HG03460 (cell line): ENCODE measurements around the gene PITPNC1.
"Not testable (repeated sequence)": the region's sequence is repeated elsewhere in the genome, so short reads cannot be mapped to it uniquely, and the experiment has no call there.

Experiments
- ATAC-seq: cut with Tn5 transposase; IDR thresholded peaks from one replicate; pipeline ENCODE4 v1.9.1; 2021; ENCODE audit not compliant: unreplicated experiment

Gene PITPNC1

GRCh38 chr17:67393809-67394397 lies 16.8 kb downstream of the PITPNC1 start:
- ATAC-seq: no peak

DNA sequence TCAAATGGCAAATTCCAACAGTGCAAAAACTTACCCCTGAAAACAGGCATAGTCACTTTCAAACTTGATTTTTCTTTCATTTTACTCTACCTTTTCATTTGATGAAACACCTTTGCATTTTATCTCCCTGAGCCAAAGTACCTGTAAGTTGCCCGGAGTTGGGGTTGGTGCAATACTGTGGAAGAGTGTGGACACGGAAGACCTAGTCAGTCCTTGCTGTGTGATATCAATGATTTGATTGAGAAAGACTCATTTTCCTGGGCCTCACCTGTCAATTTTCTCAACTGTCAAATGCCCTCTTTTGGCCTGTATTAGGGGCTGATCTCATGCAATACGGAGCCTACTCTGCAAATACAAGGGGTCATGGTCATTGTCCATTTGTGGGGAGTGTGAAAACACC lies 22.6 kb downstream of the PITPNC1 start:
- no peak for ATAC-seq

DNA sequence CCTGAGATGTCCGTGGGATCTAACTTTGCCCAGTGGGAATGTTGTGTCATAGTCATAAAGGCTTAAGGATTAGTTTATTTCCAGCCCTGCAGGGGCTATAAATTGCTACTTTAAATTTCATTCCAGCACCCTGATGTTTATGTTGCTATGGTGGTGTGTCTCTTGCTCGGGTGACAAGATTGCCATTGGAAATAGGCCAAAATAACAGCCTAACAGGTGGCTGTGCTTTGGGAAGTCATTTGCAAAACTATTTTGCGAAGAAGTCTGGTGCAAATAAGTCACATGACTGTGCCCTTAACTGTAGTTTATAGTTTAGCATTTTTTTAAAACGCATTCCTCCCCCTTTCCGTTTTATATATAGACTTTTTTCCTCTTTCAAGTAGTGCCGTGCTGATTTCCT lies 23.1 kb downstream of the PITPNC1 start:
- ATAC-seq: no peak

GRCh38 chr17:67401106-67401505 lies 24.0 kb downstream of the PITPNC1 start:
- ATAC-seq: no peak

GRCh38 chr17:67401598-67402504 lies 24.8 kb downstream of the PITPNC1 start:
- ATAC-seq: no peak

DNA sequence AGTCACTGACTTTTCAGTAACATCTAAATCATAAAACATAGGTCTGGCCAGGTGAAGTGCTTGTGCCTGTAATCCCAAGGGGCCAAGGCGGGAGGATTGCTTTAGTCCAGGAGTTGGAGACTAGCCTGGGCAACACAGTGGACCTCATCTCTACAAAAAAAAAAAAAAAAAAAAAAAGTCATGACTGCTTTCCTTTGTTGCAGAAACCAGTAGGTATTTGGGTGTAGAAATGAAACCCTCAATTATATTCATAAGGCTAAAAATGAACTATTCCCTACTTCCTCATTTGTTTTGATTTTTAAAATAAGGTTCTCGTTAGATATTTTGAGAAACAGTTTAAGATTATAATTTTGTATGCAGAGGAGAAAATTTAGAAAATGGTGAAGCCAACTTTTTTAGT lies 26.0 kb downstream of the PITPNC1 start:
- no peak for ATAC-seq

DNA sequence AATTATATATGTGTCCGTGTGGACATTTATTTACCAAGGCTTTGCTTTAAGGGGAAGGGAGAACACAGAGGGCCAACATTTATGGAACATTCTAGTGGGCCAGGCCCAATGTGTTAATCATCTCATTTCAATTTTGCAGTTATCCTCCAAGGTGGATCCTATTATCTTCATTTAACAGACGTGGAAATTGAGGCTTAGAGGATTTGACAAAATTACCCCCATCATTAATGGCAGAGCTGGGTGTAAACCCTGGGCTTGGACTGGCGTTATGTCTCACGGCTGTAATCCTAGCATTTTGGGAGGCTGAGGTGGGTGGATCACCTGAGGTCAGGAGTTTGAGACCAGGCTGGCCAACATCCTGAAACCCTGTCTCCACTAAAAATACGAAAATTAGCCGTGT lies 26.4 kb downstream of the PITPNC1 start:
- ATAC-seq: no peak

DNA sequence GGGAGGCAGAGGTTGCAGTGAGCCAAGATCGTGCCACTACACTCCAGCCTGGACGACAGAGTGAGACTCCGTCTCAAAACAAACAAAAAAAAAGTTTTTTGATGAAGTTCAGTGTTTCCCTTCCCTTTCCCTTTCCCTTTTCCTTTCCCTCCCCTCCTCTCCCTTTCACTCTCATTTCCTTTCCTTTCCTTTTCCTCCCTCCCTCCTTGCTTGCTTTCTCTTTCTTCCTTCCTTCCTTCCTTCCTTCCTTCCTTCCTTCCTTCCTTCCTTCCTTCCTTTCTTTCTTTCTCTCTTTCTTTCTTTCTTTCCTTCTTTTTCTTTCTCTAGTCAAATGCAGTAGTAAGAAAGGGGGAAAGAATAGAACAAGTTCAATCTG lies 31.4 kb downstream of the PITPNC1 start:
- ATAC-seq: not testable (repeated sequence)

DNA sequence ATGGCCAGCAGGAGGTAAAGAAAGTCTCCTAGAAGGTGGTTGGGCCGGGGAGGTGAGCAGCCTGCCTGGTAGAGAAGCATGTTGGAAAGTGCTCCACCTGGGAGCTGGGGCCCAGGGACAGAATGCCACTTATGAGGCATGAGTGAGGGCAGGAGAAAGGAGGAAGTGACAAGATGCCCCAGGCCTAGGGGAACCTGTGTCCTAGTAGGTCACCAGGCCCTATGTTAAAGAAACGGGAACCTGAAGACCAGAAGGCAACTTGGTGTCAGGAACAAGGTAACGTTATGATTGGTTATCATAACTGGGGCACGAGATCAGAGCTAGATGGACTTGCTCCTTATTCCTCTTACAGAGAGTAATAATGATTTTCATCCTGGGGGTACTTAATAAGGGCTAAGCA lies 34.3 kb downstream of the PITPNC1 start:
- ATAC-seq: no peak

DNA sequence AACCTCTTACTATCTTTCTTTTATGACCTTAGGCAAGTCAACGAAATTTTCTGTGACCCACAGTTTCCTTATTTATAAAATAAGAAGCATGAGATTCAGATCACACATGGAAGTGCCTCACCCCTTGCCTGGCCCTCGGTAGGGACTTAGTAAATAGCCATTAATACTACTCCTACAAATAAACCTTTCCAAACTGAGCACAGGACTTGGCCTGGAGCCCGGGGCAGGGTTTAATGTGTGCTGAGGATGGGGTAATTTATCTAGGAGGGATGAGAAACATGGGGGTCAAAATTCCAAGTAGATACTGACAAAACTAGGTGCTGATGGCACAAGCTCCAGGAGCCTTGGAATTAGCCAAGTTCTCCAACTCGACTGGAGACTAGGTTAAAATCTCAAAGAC lies 35.0 kb downstream of the PITPNC1 start:
- no peak for ATAC-seq

- ATAC-seq: no peak
Observed at GRCh38 chr17:67412941-67413340, 35.9 kb downstream of the PITPNC1 start.

DNA sequence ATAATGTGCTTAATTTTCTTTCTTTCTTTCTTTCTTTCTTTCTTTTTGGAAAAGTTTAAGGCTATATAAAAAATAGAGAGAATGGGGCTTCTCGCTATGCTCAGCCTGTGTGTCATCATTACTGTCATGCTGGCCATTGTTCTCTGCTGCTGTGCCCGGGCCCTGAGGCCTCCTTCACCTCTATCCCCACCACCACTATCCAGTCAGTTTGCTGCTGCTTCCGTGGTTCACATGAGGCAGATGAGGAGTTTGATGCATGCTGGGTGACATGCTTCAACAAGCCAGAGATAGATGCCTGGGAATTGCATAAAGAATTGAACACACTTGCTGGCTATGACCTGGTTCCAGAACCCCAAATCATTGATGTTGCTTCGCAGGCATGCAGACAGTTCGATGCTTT lies 36.3 kb downstream of the PITPNC1 start:
- no peak for ATAC-seq

GRCh38 chr17:67414130-67414529 lies 37.0 kb downstream of the PITPNC1 start:
- ATAC-seq: no peak

GRCh38 chr17:67414559-67414958 lies 37.5 kb downstream of the PITPNC1 start:
- no peak for ATAC-seq

DNA sequence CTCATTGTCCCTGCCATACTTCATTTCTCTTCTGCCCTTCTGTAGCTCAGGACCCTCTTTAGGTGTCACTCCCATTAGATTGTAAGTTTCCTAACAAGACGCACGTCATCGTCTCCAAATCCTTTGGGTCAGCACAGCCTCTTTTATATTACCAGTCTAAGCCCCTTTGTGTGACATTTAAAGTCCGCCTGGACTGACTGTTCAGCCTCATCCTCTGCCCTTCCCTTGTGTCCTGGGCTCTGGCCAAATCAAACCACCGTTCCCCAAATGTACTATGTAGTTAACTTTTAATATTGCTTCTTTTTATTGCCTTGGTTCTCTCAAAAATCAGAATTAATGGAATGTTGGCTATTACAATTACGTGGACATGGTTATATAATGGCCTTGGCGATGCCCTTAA lies 38.2 kb downstream of the PITPNC1 start:
- no peak for ATAC-seq

- no peak for ATAC-seq
Observed at GRCh38 chr17:67417507-67417906, 40.4 kb downstream of the PITPNC1 start.

DNA sequence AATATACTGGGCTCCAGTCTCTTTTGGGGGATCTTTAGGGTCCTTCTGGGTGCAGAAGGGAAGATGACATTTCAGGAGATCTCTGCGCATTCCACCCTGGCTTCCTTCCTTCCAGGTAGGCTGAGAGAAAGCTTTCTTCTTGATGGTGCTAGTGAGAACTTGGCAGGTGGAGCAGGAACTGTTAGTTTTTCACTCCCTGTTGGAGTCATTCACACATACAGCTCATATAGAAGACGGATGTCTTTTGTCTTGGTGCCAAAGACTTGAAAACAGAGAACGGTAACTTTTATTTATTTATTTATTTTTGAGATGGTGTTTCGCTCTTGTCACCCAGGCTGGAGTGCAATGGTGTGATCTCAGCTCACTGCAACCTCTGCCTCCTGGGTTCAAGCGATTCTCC lies 43.9 kb downstream of the PITPNC1 start:
- no peak for ATAC-seq

GRCh38 chr17:67421869-67422273 lies 44.8 kb downstream of the PITPNC1 start:
- ATAC-seq: no peak

DNA sequence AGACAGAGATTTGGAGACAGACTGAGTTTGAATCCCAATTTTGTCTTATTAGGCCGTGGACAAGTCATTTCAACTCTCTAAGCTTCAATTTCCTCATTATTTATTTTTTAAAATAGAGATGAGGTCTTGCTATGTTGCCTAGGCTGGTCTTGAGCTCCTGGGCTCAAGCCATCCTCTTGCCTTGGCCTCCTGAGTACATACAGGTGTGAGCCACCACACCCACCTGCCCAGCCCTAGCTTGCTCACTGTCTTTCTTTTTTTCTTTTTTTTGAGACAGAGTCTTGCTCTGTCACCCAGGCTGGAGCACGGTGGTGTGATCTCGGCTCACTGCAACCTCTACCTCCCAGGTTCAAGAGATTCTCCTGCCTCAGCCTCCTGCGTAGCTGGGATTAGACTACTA lies 45.2 kb downstream of the PITPNC1 start:
- not testable (repeated sequence) for ATAC-seq

- no peak for ATAC-seq
Observed at GRCh38 chr17:67422897-67423296, 45.8 kb downstream of the PITPNC1 start.

DNA sequence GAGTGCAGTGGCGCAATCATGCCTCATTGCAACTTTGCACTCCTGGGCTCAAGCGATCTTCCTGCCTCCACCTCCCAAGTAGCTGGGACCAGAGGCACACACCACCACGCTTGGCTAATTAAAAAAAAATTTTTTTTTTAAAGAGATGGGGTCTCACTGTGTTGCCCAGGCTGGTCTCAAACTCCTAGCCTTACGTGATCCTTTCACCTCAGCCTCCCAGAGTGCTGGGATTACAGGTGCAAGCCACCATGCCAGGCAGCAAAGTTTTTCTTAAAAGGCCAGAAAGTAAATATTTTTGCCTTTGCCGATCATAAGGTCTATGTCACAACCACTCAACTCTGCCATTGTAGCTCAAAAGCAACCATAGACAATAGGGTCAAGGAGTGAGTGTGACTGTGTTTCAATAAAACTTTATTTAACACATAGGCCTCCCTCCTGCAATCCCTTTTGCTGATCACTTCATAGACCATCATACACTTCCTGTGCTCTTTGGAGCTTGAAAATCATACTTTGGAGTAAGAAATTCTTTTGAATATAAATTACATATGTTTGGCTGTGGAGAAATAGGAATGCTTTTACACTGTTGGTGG lies 48.6 kb downstream of the PITPNC1 start:
- ATAC-seq: no peak

DNA sequence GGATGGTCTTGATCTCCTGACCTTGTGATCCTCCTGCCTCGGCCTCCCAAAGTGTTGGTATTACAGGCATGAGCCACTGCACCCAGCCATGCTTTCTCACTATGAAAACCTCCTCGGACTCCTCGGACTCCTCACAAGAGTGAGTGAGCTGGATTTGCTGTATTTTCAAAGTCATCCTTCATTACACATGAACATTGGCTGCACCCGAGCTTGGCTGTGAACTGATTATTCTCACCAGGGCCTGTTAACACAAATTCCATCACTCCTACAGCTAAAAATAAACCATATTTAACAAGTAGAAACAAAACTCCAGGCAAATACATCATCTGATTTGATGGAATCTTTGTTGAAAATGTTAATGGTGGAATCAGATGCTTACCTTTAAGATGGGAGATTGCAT lies 50.3 kb downstream of the PITPNC1 start:
- no peak for ATAC-seq
